Loucy (cell line): ENCODE measurements around the gene TMEM82.

Source experiments
- H2AFZ ChIP-seq: fragments of 200-600 bp; sonication (generic); 2 replicates; pipeline ENCODE4 v1.6.0; 2016; ENCODE audit warnings: antibody characterized with exemption, mild to moderate bottlenecking, low read length, moderate library complexity
- H3F3A ChIP-seq: fragments of 200-600 bp; 2 replicates; pipeline ENCODE4 v1.6.0; 2016; ENCODE audit warnings: antibody characterized with exemption, low read depth, mild to moderate bottlenecking
- H3K27me3 ChIP-seq: fragments of 200-600 bp; sonication (generic); 2 replicates; pipeline ENCODE4 v1.6.1; 2014; ENCODE audit warnings: low read length, mild to moderate bottlenecking; ENCODE audit not compliant: insufficient read depth, poor library complexity, severe bottlenecking
- H3K36me3 ChIP-seq: fragments of 200-600 bp; sonication (generic); 2 replicates; pipeline ENCODE4 v1.6.1; 2016; ENCODE audit warnings: low read length; ENCODE audit not compliant: insufficient read depth
- H3K4me1 ChIP-seq: fragments of 200-600 bp; sonication (generic); 2 replicates; pipeline ENCODE4 v1.5.1; 2014; ENCODE audit warnings: low read length, mild to moderate bottlenecking; ENCODE audit not compliant: insufficient read depth, poor library complexity, severe bottlenecking
- H3K4me2 ChIP-seq: fragments of 200-600 bp; sonication (generic); 2 replicates; pipeline ENCODE4 v1.6.0; 2014; ENCODE audit warnings: antibody characterized with exemption, low read length, low read depth, mild to moderate bottlenecking; ENCODE audit not compliant: poor library complexity, severe bottlenecking
- H3K4me3 ChIP-seq: fragments of 200-600 bp; sonication (generic); 2 replicates; pipeline ENCODE4 v1.5.1; 2014; ENCODE audit warnings: low read length, mild to moderate bottlenecking, mixed read lengths; ENCODE audit not compliant: poor library complexity, severe bottlenecking
- H3K79me2 ChIP-seq: fragments of 200-600 bp; sonication (generic); 2 replicates; pipeline ENCODE4 v1.6.1; 2014; ENCODE audit warnings: low read length; ENCODE audit not compliant: insufficient read depth
- H3K9ac ChIP-seq: fragments of 200-600 bp; sonication (generic); 2 replicates; pipeline ENCODE4 v1.6.0; 2014; ENCODE audit warnings: mild to moderate bottlenecking, low read depth, low read length, moderate library complexity; ENCODE audit not compliant: poor library complexity, severe bottlenecking
- H3K9me2 ChIP-seq: fragments of 200-600 bp; sonication (generic); replicated peaks from 2 replicates; pipeline ENCODE4 v1.6.1; 2016; ENCODE audit warnings: low read depth, low read length, mixed read lengths
- H3K9me3 ChIP-seq: fragments of 200-600 bp; sonication (generic); 2 replicates; pipeline ENCODE4 v1.6.1; 2014; ENCODE audit warnings: mild to moderate bottlenecking, antibody characterized with exemption, low read length, low read depth; ENCODE audit not compliant: insufficient read depth
- H4K20me1 ChIP-seq: fragments of 200-600 bp; sonication (generic); 2 replicates; pipeline ENCODE4 v1.6.0; 2014; ENCODE audit warnings: antibody characterized with exemption, low read length, mild to moderate bottlenecking; ENCODE audit not compliant: insufficient read depth, poor library complexity, severe bottlenecking
- CTCF ChIP-seq: fragments of 200-600 bp; sonication (generic); conservative IDR thresholded peaks from 2 replicates; pipeline ENCODE4 v1.5.1; 2014; ENCODE audit warnings: mild to moderate bottlenecking, antibody characterized with exemption, low read length
- EZH2phosphoT487 ChIP-seq: fragments of 200-600 bp; IDR thresholded peaks from 2 replicates; pipeline ENCODE4 v1.6.1; 2018; ENCODE audit warnings: antibody characterized with exemption, mild to moderate bottlenecking, moderate library complexity, borderline replicate concordance

Gene TMEM82

GRCh38 chr1:15730936-15731335 is 11.4 kb upstream of the TMEM82 start:
- no peaks in the 10 kb centered on the region for H3K9me2 ChIP-seq
- no peak for TF ChIP-seq EZH2phosphoT487
- no peak for TF ChIP-seq CTCF
- no peak overlapping the region for H3K4me2 ChIP-seq
- H3K27me3 ChIP-seq, result no peaks in the 10 kb centered on the region
- H3K4me1 ChIP-seq, result no peaks in the 10 kb centered on the region
- H4K20me1 ChIP-seq, result no peaks in the 10 kb centered on the region
- peaks cover 45% of the 10 kb centered on the region; the same call in 1 of the 2 replicates for H3K36me3 ChIP-seq
- H3K9me3 ChIP-seq, result no peaks in the 10 kb centered on the region
- H2AFZ ChIP-seq, result no peak overlapping the region
- no peaks in the 10 kb centered on the region for H3K79me2 ChIP-seq
- H3K9ac ChIP-seq, result no peak overlapping the region
- no peak overlapping the region for H3K4me3 ChIP-seq
- no peaks in the 10 kb centered on the region for H3F3A ChIP-seq

- H3K36me3 ChIP-seq, result peaks cover 35% of the 10 kb centered on the region; the same call in 1 of the 2 replicates
- TF ChIP-seq EZH2phosphoT487 (no peak), CTCF (no peak)
- H3K79me2 ChIP-seq, result no peaks in the 10 kb centered on the region
- no peaks in the 10 kb centered on the region for H4K20me1 ChIP-seq
- H3K4me3 ChIP-seq, result no peak overlapping the region
- no peaks in the 10 kb centered on the region for H3K27me3 ChIP-seq
- no peaks in the 10 kb centered on the region for H3K9me3 ChIP-seq
- H3K9me2 ChIP-seq, result no peaks in the 10 kb centered on the region
- no peaks in the 10 kb centered on the region for H3F3A ChIP-seq
- no peak overlapping the region for H3K9ac ChIP-seq
- no peak overlapping the region for H3K4me2 ChIP-seq
- H3K4me1 ChIP-seq, result no peaks in the 10 kb centered on the region
- H2AFZ ChIP-seq, result no peak overlapping the region
Measured at GRCh38 chr1:15731735-15732685, 10.3 kb upstream of the TMEM82 start.

- H3K36me3 ChIP-seq, result peaks cover 28% of the 10 kb centered on the region; the same call in 1 of the 2 replicates
Measured at GRCh38 chr1:15732686-15733081, 9.6 kb upstream of the TMEM82 start.

More at GRCh38 chr1:15732686-15733081, 9.6 kb upstream of the TMEM82 start:
- no peak for TF ChIP-seq CTCF
- TF ChIP-seq EZH2phosphoT487, result no peak
- Histone ChIP-seq H3K79me2 (no peaks in the 10 kb centered on the region), H3K9me2 (no peaks in the 10 kb centered on the region), H3K4me3 (no peak overlapping the region), H3F3A (no peaks in the 10 kb centered on the region), H4K20me1 (no peaks in the 10 kb centered on the region), H3K9ac (no peak overlapping the region), H2AFZ (no peak overlapping the region), H3K4me2 (no peak overlapping the region), H3K4me1 (no peaks in the 10 kb centered on the region), H3K9me3 (no peaks in the 10 kb centered on the region), H3K27me3 (no peaks in the 10 kb centered on the region)
